ENCODE measurements around the gene TENT5A.

GRCh38 chr6:81713205-81713604, 39.3 kb downstream of the TENT5A start:
- TF ChIP-seq ZNF138 (tag by site-specific recombination; IDR thresholded peaks at IDR 0.05; ENCODE audit: borderline replicate concordance) (no peak), ZNF776 (tag by site-specific recombination; IDR thresholded peaks at IDR 0.05; ENCODE audit: borderline replicate concordance) (no peak), ATF2 (tag by site-specific recombination; IDR thresholded peaks at IDR 0.05; ENCODE audit: low read depth) (no peak), YY1 (tag by site-specific recombination; IDR thresholded peaks at IDR 0.05) (no peak), MYNN (tag by site-specific recombination; IDR thresholded peaks at IDR 0.05; ENCODE audit: borderline replicate concordance) (no peak)
- TF ChIP-seq, protein P1, sequence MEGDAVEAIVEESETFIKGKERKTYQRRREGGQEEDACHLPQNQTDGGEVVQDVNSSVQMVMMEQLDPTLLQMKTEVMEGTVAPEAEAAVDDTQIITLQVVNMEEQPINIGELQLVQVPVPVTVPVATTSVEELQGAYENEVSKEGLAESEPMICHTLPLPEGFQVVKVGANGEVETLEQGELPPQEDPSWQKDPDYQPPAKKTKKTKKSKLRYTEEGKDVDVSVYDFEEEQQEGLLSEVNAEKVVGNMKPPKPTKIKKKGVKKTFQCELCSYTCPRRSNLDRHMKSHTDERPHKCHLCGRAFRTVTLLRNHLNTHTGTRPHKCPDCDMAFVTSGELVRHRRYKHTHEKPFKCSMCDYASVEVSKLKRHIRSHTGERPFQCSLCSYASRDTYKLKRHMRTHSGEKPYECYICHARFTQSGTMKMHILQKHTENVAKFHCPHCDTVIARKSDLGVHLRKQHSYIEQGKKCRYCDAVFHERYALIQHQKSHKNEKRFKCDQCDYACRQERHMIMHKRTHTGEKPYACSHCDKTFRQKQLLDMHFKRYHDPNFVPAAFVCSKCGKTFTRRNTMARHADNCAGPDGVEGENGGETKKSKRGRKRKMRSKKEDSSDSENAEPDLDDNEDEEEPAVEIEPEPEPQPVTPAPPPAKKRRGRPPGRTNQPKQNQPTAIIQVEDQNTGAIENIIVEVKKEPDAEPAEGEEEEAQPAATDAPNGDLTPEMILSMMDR (tag by site-specific recombination; IDR thresholded peaks at IDR 0.05): no peak
